ENCODE data around the gene LHPP.

Gene LHPP

DNA sequence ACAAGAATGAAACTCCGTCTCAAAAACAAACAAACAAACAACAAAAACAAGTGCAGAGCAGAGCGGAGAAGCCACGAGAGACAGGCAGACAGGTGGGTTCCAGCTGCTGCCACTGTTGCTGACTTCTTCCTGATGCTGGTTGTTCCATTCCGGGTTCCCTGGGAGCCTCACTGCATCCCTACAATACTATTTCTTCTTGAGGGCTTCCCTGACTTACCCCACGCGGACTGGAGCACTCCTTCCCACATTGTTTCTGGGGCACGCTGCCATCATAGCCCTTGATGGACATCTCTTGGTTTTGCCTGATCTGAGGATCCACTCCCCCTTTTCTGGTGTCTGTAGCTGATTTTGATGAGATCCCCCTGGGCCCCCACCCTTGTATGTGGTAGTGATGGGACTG lies 6.2 kb upstream of the LHPP start:
- TF ChIP-seq, protein P1, sequence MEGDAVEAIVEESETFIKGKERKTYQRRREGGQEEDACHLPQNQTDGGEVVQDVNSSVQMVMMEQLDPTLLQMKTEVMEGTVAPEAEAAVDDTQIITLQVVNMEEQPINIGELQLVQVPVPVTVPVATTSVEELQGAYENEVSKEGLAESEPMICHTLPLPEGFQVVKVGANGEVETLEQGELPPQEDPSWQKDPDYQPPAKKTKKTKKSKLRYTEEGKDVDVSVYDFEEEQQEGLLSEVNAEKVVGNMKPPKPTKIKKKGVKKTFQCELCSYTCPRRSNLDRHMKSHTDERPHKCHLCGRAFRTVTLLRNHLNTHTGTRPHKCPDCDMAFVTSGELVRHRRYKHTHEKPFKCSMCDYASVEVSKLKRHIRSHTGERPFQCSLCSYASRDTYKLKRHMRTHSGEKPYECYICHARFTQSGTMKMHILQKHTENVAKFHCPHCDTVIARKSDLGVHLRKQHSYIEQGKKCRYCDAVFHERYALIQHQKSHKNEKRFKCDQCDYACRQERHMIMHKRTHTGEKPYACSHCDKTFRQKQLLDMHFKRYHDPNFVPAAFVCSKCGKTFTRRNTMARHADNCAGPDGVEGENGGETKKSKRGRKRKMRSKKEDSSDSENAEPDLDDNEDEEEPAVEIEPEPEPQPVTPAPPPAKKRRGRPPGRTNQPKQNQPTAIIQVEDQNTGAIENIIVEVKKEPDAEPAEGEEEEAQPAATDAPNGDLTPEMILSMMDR (conservative IDR thresholded peaks at IDR 0.05; ENCODE audit: low read depth, low read length), result no peak
- H3K4me3 ChIP-seq (ENCODE audit: low read depth, low read length), result no peak overlapping the region
- DNase-seq (ENCODE audit: low read depth), result no peak

DNA sequence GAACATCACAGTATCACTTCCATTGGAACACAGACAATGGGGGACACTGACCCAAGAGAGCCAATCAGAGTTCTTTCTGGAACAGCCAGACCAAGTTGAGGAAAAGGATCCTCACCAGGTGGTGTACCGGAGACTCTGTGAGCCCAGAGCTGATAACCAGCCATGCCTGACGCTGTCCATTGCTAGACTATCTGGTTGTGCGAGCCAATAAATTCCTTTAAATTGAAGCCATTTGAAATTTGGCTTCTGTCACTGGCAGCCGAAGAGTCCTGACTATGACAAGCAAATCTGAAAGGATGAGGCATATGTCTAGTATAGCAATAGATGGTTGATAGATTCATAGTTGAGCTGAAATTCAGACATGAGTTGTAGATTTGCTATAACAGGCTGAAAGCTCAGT lies 3.1 kb upstream of the LHPP start:
- no peak for DNase-seq (ENCODE audit: low read depth)
- H3K4me3 ChIP-seq (ENCODE audit: low read depth, low read length), result no peak overlapping the region
- TF ChIP-seq, protein P1 (conservative IDR thresholded peaks at IDR 0.05; ENCODE audit: low read depth, low read length), result no peak

DNA sequence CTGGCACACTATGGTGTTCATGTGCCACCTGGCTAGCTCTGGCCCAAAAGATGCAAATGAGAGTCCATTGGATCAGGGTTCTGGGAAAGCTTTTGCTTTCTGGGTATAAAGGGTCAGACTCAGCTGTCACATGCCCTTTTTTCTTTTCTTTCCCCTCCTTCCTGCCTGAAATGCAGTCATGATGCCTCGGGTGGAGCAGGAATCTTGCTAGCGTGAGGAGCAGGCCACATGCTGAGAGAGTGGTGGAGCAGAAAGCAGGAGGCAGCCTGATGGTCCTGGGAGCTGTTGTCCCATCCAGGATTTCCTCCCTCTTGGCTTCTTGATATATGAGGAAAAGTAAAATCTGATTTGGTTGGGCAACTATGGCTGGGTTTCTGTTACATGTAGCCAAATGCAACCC lies 2.7 kb upstream of the LHPP start:
- H3K4me3 ChIP-seq (ENCODE audit: low read depth, low read length), result no peak overlapping the region
- TF ChIP-seq, protein P1 (conservative IDR thresholded peaks at IDR 0.05; ENCODE audit: low read depth, low read length), result no peak
- no peak for DNase-seq (ENCODE audit: low read depth)

DNA sequence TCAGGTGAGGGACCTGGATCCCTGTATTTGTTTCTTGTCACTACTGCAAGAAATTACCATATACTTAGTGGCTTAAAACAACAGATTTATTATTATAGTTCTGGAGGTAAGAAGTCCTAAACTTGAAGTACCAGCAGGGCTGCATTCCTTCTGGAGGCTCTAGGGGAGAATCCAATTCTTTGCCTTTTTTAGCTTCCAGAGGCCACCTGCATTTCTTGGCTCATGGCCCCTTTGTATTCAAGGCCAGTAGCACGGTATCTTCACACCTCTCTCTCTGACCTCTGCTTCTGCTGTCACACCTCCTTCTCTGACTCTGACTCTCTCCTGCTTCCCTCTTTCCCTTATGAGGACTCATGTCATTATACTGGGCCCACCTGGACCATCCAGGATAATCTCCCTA lies 2.2 kb upstream of the LHPP start:
- DNase-seq (ENCODE audit: low read depth), result no peak
- TF ChIP-seq, protein P1 (conservative IDR thresholded peaks at IDR 0.05; ENCODE audit: low read depth, low read length), result no peak
- no peak overlapping the region for H3K4me3 ChIP-seq (ENCODE audit: low read depth, low read length)

DNA sequence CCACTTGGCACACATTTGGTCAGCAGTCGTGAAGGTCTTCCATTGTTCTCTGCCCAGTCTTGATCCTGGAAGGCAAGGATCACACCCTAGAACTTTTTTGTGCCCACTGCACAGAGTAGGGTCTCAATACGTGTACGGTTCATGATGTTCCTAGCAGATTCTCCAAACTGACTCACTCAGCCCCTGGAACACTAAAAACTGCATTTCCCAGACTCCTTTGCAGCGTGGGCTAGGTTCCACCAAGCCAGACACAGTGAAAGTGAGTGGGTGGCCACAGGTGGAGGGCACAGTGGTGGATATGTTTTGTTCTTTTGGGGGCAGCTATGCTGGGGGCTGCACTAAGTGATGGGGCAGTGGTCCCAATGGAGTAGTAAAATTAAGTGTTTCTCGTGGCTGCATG lies 1.5 kb upstream of the LHPP start:
- TF ChIP-seq, protein P1 (conservative IDR thresholded peaks at IDR 0.05; ENCODE audit: low read depth, low read length), result no peak
- no peak for DNase-seq (ENCODE audit: low read depth)
- H3K4me3 ChIP-seq (ENCODE audit: low read depth, low read length), result no peak overlapping the region

DNA sequence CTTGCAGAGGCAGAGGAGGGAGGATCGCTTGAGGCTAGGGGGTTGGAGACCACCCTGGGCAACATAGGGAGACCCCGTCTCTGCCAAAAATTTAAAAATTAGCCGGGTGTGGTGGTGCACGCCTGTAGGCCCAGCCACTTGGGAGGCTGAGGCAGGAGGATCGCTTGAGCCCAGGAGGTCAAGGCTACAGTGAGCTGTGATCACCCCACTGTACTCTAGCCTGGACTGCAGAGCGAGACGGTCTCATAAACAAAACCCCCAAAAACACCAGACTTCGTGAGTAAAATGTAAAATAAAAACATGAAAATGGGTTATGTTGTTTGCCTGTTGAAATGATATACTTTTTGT lies 699 bp downstream of the LHPP start:
- TF ChIP-seq, protein P1 (conservative IDR thresholded peaks at IDR 0.05; ENCODE audit: low read depth, low read length), result no peak
- peak overlapping the region; percentile 83 for H3K4me3 ChIP-seq (ENCODE audit: low read depth, low read length)
- no peak for DNase-seq (ENCODE audit: low read depth)

DNA sequence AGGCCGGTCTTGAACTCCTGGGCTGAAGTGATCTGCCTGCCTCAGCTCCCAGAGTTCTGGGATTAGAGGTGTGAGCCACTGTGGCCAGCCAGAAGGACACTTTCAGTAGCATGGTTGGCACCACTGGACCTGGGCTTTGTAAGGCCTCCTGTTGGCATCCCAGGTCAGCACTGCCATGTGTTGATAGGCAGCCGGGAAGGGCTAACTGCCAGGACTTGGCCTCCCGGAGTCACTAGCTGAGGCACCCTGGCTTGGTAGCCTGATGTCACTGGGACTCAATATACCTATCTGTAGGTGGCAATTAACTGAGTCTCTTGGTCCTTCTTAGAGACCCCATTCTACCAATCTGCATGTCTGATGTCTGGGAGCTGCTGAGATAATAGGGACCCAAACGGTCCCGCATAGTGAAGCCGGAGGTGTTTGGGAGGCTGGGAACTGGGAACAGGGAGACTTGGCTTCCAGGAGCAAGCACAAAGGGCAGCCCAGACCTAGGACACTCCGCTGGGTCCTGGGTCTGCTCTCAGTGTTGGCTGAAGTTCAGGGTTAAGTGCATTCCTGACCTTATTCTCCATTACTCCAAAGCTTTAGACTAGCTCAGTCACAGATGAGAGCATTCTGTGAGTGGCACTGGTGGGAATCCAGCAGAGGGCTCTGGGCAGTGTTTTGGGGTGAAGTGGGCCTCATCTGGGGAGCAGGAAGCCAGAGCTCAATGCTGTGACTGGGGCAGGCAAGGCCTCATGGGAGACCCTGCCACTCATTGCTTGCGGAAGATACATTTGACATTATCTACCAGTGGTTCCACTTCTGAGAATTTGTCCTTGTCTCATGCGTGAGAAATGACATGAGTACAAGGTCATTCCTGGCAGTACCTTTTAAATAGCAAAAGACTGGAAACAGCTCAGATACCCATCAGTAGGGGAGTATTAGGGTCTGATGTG lies 2.7 kb downstream of the LHPP start:
- no peak for DNase-seq (ENCODE audit: low read depth)
- TF ChIP-seq, protein P1 (conservative IDR thresholded peaks at IDR 0.05; ENCODE audit: low read depth, low read length), result no peak
- no peak overlapping the region for H3K4me3 ChIP-seq (ENCODE audit: low read depth, low read length)
